HEK293 (cell line): ENCODE data around the gene PPIE.
A peak's percentile ranks its signal among the peaks of the same experiment; 100 is the strongest.

Experiments
- CTCF ChIA-PET: fragments of 350-600 bp; formaldehyde crosslinking; extraction: SDS; loops from one replicate; lab custom pipeline; 2021; ENCODE audit warnings: antibody characterized with exemption; lab: Yijun Ruan, JAX
- POLR2A ChIA-PET: fragments of 300-600 bp; formaldehyde crosslinking; extraction: SDS; loops from one replicate; lab custom pipeline; 2020; ENCODE audit warnings: antibody characterized with exemption, inconsistent platforms; lab: Yijun Ruan, JAX
- H3K27ac ChIP-seq: fragments of 200-500 bp; sonication (Bioruptor generic); 2 replicates; pipeline ENCODE4 v1.5.1; 2014; ENCODE audit warnings: low read depth, low read length, control low read depth, inconsistent platforms; ENCODE audit errors: extremely low read depth
- H3K36me3 ChIP-seq, 2 experiments: fragments of 200-500 bp in 1 of 2; sonication (Bioruptor generic) in 1 of 2; 1 replicate in 1 of 2; 2 replicates in 1 of 2; pipeline ENCODE4 v1.5.1; 2014 to 2017; ENCODE audit warnings: inconsistent platforms in 2 of 2, low read length in 2 of 2; ENCODE audit not compliant: control insufficient read depth in 2 of 2, insufficient read depth in 1 of 2
- H3K4me1 ChIP-seq: fragments of 200-500 bp; sonication (Bioruptor generic); 2 replicates; pipeline ENCODE4 v1.5.1; 2014; ENCODE audit warnings: mild to moderate bottlenecking, low read length, inconsistent platforms; ENCODE audit not compliant: control insufficient read depth, insufficient read depth
- H3K4me3 ChIP-seq: 2 replicates; pipeline ENCODE4 v1.5.1; 2011; ENCODE audit warnings: low read depth, mild to moderate bottlenecking, control low read depth, low read length, moderate library complexity
- H3K9me3 ChIP-seq: fragments of 200-500 bp; sonication (Bioruptor generic); 2 replicates; pipeline ENCODE4 v1.5.1; 2014; ENCODE audit warnings: low read depth, low read length, inconsistent platforms; ENCODE audit not compliant: control insufficient read depth, insufficient read depth
- GLIS1 ChIP-seq: fragments of 450-650 bp; formaldehyde crosslinking; IDR thresholded peaks from 2 replicates; pipeline ENCODE4 v1.5.1; 2016; ENCODE audit warnings: missing biosample characterization, missing genetic modification characterization
- GLIS2 ChIP-seq: fragments of 450-650 bp; formaldehyde crosslinking; IDR thresholded peaks from 2 replicates; pipeline ENCODE4 v1.5.1; 2016; ENCODE audit warnings: missing biosample characterization, missing genetic modification characterization
- INSM2 ChIP-seq: fragments of 450-650 bp; formaldehyde crosslinking; IDR thresholded peaks from 2 replicates; pipeline ENCODE4 v1.5.1; 2016; ENCODE audit warnings: missing biosample characterization, missing genetic modification characterization
- KLF16 ChIP-seq: fragments of 450-650 bp; formaldehyde crosslinking; IDR thresholded peaks from 2 replicates; pipeline ENCODE4 v1.5.1; 2017; ENCODE audit warnings: missing biosample characterization, missing genetic modification characterization
- KLF17 ChIP-seq: fragments of 450-650 bp; formaldehyde crosslinking; IDR thresholded peaks from 2 replicates; pipeline ENCODE4 v1.5.1; 2016; ENCODE audit warnings: missing biosample characterization, missing genetic modification characterization
- OSR2 ChIP-seq: fragments of 450-650 bp; formaldehyde crosslinking; IDR thresholded peaks from 2 replicates; pipeline ENCODE4 v1.5.1; 2016; ENCODE audit warnings: missing biosample characterization, missing genetic modification characterization
- PRDM6 ChIP-seq: fragments of 450-650 bp; formaldehyde crosslinking; IDR thresholded peaks from 2 replicates; pipeline ENCODE4 v1.5.1; 2017; ENCODE audit warnings: missing biosample characterization, missing genetic modification characterization
- SALL2 ChIP-seq: fragments of 450-650 bp; formaldehyde crosslinking; IDR thresholded peaks from 2 replicates; pipeline ENCODE4 v1.5.0; 2017; ENCODE audit warnings: missing biosample characterization, mild to moderate bottlenecking, missing genetic modification characterization, borderline replicate concordance
- SP7 ChIP-seq: fragments of 450-650 bp; formaldehyde crosslinking; IDR thresholded peaks from 2 replicates; pipeline ENCODE4 v1.5.1; 2016; ENCODE audit warnings: missing biosample characterization, missing genetic modification characterization
- ZBTB17 ChIP-seq: fragments of 450-650 bp; formaldehyde crosslinking; IDR thresholded peaks from 2 replicates; pipeline ENCODE4 v1.5.1; 2016; ENCODE audit warnings: missing biosample characterization, missing genetic modification characterization
- ZBTB44 ChIP-seq: fragments of 450-650 bp; IDR thresholded peaks from 2 replicates; pipeline ENCODE4 v1.5.1; 2018; ENCODE audit warnings: missing biosample characterization, mild to moderate bottlenecking, missing genetic modification characterization
- ZBTB6 ChIP-seq: fragments of 450-650 bp; formaldehyde crosslinking; IDR thresholded peaks from 2 replicates; pipeline ENCODE4 v1.5.1; 2017; ENCODE audit warnings: missing biosample characterization, missing genetic modification characterization
- ZBTB7A ChIP-seq: fragments of 450-650 bp; formaldehyde crosslinking; IDR thresholded peaks from 2 replicates; pipeline ENCODE4 v1.5.1; 2016; ENCODE audit warnings: low read depth, missing biosample characterization, missing genetic modification characterization
- ZFP41 ChIP-seq: fragments of 450-650 bp; formaldehyde crosslinking; IDR thresholded peaks from 2 replicates; pipeline ENCODE4 v1.5.1; 2016; ENCODE audit warnings: missing biosample characterization, missing genetic modification characterization, borderline replicate concordance
- ZNF10 ChIP-seq: fragments of 450-650 bp; formaldehyde crosslinking; IDR thresholded peaks from 2 replicates; pipeline ENCODE4 v1.5.1; 2017; ENCODE audit warnings: missing biosample characterization, missing genetic modification characterization
- ZNF19 ChIP-seq: fragments of 450-650 bp; formaldehyde crosslinking; IDR thresholded peaks from 2 replicates; pipeline ENCODE4; 2016; ENCODE audit warnings: missing biosample characterization, missing genetic modification characterization, low read depth
- ZNF2 ChIP-seq: fragments of 450-650 bp; formaldehyde crosslinking; IDR thresholded peaks from 2 replicates; pipeline ENCODE4 v1.5.1; 2016; ENCODE audit warnings: missing biosample characterization, missing genetic modification characterization
- ZNF248 ChIP-seq: fragments of 450-650 bp; formaldehyde crosslinking; IDR thresholded peaks from 2 replicates; pipeline ENCODE4 v1.5.1; 2017; ENCODE audit warnings: missing biosample characterization, missing genetic modification characterization
- ZNF280D ChIP-seq: fragments of 450-650 bp; formaldehyde crosslinking; IDR thresholded peaks from 2 replicates; pipeline ENCODE4 v1.5.1; 2016; ENCODE audit warnings: missing biosample characterization, missing genetic modification characterization
- ZNF366 ChIP-seq: fragments of 450-650 bp; formaldehyde crosslinking; conservative IDR thresholded peaks from 2 replicates; pipeline ENCODE4 v1.5.1; 2016; ENCODE audit warnings: missing biosample characterization, missing genetic modification characterization
- ZNF501 ChIP-seq: fragments of 450-650 bp; formaldehyde crosslinking; IDR thresholded peaks from 2 replicates; pipeline ENCODE4 v1.5.1; 2016; ENCODE audit warnings: missing biosample characterization, missing genetic modification characterization
- ZNF571 ChIP-seq: fragments of 450-650 bp; formaldehyde crosslinking; IDR thresholded peaks from 2 replicates; pipeline ENCODE4 v1.5.0; 2017; ENCODE audit warnings: missing biosample characterization, missing genetic modification characterization
- ZNF654 ChIP-seq: fragments of 450-650 bp; formaldehyde crosslinking; IDR thresholded peaks from 2 replicates; pipeline ENCODE4 v1.5.1; 2016; ENCODE audit warnings: low read depth, missing biosample characterization, missing genetic modification characterization
- ZNF677 ChIP-seq: fragments of 450-650 bp; IDR thresholded peaks from 2 replicates; pipeline ENCODE4 v1.5.0; 2018; ENCODE audit warnings: missing biosample characterization, mild to moderate bottlenecking, missing genetic modification characterization, moderate library complexity
- ZNF76 ChIP-seq: fragments of 450-650 bp; formaldehyde crosslinking; IDR thresholded peaks from 2 replicates; pipeline ENCODE4; 2016; ENCODE audit warnings: low read depth, missing biosample characterization, missing genetic modification characterization, borderline replicate concordance
- ZSCAN4 ChIP-seq: fragments of 450-650 bp; formaldehyde crosslinking; IDR thresholded peaks from 2 replicates; pipeline ENCODE4 v1.5.1; 2017; ENCODE audit warnings: missing biosample characterization, missing genetic modification characterization

Gene PPIE

GRCh38 chr1:39690794-39691382, 47.8 kb upstream of the PPIE start:
- H3K36me3 ChIP-seq = no peaks in the 10 kb centered on the region
- no peaks in the 10 kb centered on the region for H3K9me3 ChIP-seq
- no peaks in the 10 kb centered on the region for H3K4me1 ChIP-seq
- CTCF ChIA-PET = interaction anchor here (0.6 to 1.4 kb wide), 5 partner anchors 11 to 520 kb away, joined by 3 to 11 read pairs (median 3); no protein-coding TSS in a partner anchor
- H3K4me3 ChIP-seq = peak overlapping the region; percentile 24
- POLR2A ChIA-PET = interaction anchor here (1.0 to 1.6 kb wide), 4 partner anchors 11 to 48 kb away, joined by 3 to 12 read pairs (median 4); partner anchors contain the start of gene PPIE
- H3K27ac ChIP-seq = no peak overlapping the region
- no peak for TF ChIP-seq INSM2 (tag by site-specific recombination)
- no peak for TF ChIP-seq ZNF19 (tag by site-specific recombination)
- peak; percentile 47; the same call in 1 of the 2 replicates for TF ChIP-seq ZSCAN4 (tag by site-specific recombination)
- no peak for TF ChIP-seq ZFP41 (tag by site-specific recombination)
- TF ChIP-seq ZNF571 (tag by site-specific recombination) = no peak
- TF ChIP-seq ZNF654 (tag by site-specific recombination) = no peak
- no peak for TF ChIP-seq OSR2 (tag by site-specific recombination)
- TF ChIP-seq KLF16 (tag by site-specific recombination) = 0 out of 2 replicates have a peak, but pooled peaks have one; percentile 45
- TF ChIP-seq PRDM6 (tag by site-specific recombination) = no peak
- no peak for TF ChIP-seq SALL2 (tag by site-specific recombination)
- TF ChIP-seq ZNF501 (tag by site-specific recombination) = 0 out of 2 replicates have a peak, but pooled peaks have one; percentile 38
- peak; percentile 45; the same call in 1 of the 2 replicates for TF ChIP-seq ZNF2 (tag by site-specific recombination)
- no peak for TF ChIP-seq ZBTB44 (tag by site-specific recombination)
- TF ChIP-seq SP7 (tag by site-specific recombination) = 0 out of 2 replicates have a peak, but pooled peaks have one; percentile 45
- TF ChIP-seq ZNF366 (tag by site-specific recombination) = no peak
- peak; percentile 30 for TF ChIP-seq GLIS1
- no peak for TF ChIP-seq ZNF677
- no peak for TF ChIP-seq ZNF280D
- TF ChIP-seq ZNF248 (tag by site-specific recombination) = no peak
- TF ChIP-seq KLF17 (tag by site-specific recombination) = 0 out of 2 replicates have a peak, but pooled peaks have one; percentile 15
- 0 out of 2 replicates have a peak, but pooled peaks have one; percentile 22 for TF ChIP-seq ZBTB7A (tag by site-specific recombination)
- TF ChIP-seq ZBTB17 (tag by site-specific recombination) = peak; percentile 60
- TF ChIP-seq ZNF76 (tag by site-specific recombination) = no peak
- TF ChIP-seq GLIS2 (tag by site-specific recombination) = peak; percentile 38; the same call in 1 of the 2 replicates
- no peak for TF ChIP-seq ZBTB6 (tag by site-specific recombination)
- no peak for TF ChIP-seq ZNF10 (tag by site-specific recombination)
